Right hindlimb (tissue), 1 donor: ENCODE results near the gene EN2.

ENCODE experiments used
- DNase-seq: peaks from one replicate; pipeline ENCODE4 v3.0.0-alpha.2; 2018

Gene EN2

GRCh38 chr7:155510975-155511701 is 53.2 kb downstream of the EN2 start:
- no peak for DNase-seq

DNA sequence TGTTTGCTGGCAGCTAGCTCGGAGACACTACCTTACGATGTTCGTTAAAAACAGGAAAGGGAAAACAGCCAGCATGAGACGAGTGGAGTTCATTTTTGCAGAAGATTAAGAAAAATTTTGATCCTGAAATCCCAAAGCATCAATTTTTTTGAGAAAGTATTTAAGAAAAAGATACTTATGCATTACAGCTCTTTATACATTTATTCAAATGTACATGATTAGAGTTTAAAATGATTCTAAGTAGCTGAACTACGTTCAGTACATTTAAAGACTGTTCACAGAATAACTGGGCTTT is 53.7 kb downstream of the EN2 start:
- no peak for DNase-seq

DNA sequence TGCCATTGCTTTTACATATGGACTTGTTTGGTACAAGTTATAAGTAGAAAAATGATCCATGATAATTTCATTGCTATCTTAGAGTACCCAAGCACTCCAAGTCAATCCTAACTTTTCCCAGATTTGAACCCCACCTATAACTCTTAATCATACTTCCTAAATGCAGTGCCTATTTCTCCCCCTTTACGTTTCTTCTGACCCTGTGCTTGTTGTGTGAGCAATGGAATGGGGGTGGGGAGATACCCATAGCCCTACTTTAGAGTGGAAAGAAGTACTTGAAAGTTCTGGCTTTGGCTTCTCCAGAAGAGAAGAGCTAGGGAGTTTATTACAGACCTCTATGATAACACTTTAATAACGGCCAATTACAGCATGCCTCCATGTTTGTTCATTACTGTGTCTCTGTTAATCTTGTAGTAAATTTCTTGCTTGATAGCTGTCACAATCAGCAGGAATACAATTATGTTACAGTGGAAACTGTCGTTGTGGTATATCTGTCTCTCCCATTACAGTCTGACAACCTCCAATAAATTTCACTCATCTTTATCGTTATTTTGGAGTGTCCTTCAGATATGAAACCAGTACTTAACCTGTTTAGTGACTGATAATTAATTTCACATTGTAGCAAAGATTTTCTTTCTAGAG is 54.4 kb downstream of the EN2 start:
- DNase-seq = no peak

- no peak for DNase-seq
Measured at GRCh38 chr7:155513543-155514285, 55.8 kb downstream of the EN2 start.

- no peak for DNase-seq
Measured at GRCh38 chr7:155514296-155514695, 56.4 kb downstream of the EN2 start.
